Aorta (tissue), 5 donors: ENCODE data around the gene ARHGAP27. TPM values are rescaled to one million over a fixed set of nuclear protein-coding genes. Genes with fewer than 3 reads are reported as not detected.

Experiments
- ATAC-seq: fragments of 200-7000 bp; cut with Tn5 transposase; one replicate; pipeline ENCODE4 v1.9.1; 2022; ENCODE audit warnings: moderate library complexity; ENCODE audit not compliant: low FRiP score
- DNase-seq, 2 donors: peaks; one replicate each; pipeline ENCODE4 v3.0.0-alpha.2; 2020
- H3K27ac ChIP-seq, 2 donors: one replicate each; pipeline ENCODE4 v1.5.1; 2013; ENCODE audit warnings: low read length in 2 of 2, mild to moderate bottlenecking in 2 of 2, moderate library complexity in 2 of 2, control low read depth in 1 of 2, inconsistent platforms in 1 of 2, low read depth in 1 of 2
- H3K27me3 ChIP-seq, 2 donors: one replicate each; pipeline ENCODE4 v1.6.1; 2013; ENCODE audit warnings: control low read depth in 1 of 2, low read length in 1 of 2, mild to moderate bottlenecking in 1 of 2, moderate library complexity in 1 of 2; ENCODE audit not compliant: insufficient read depth in 2 of 2, control insufficient read depth in 1 of 2
- H3K36me3 ChIP-seq, 2 donors: one replicate each; pipeline ENCODE4 v1.6.1; 2013; ENCODE audit warnings: control low read depth in 1 of 2, low read length in 1 of 2, mild to moderate bottlenecking in 1 of 2; ENCODE audit not compliant: insufficient read depth in 2 of 2, control insufficient read depth in 1 of 2
- H3K4me1 ChIP-seq, 2 donors: one replicate each; pipeline ENCODE4 v1.6.1; 2013; ENCODE audit warnings: low read length in 2 of 2, control low read depth in 1 of 2, mild to moderate bottlenecking in 1 of 2, moderate library complexity in 1 of 2; ENCODE audit not compliant: insufficient read depth in 2 of 2, control insufficient read depth in 1 of 2
- H3K4me3 ChIP-seq, 2 donors: one replicate each; pipeline ENCODE4 v1.5.1; 2013; ENCODE audit warnings: low read length in 2 of 2, control low read depth in 1 of 2, mild to moderate bottlenecking in 1 of 2
- H3K9me3 ChIP-seq: one replicate; pipeline ENCODE4 v1.6.1; 2013; ENCODE audit warnings: mild to moderate bottlenecking, low read length; ENCODE audit not compliant: control insufficient read depth
- WGBS, 2 donors: extraction: QIAGEN DNeasy Blood & Tissue Kit; methylation state at CpG; one replicate each; pipeline ENCODE4 v1.1.7; 2013; 5-methylcytosine and 5-hydroxymethylcytosine counted together
- intact Hi-C, 2 donors: fragments of 100-400 bp; cut with DNase I; formaldehyde crosslinking; loops; one replicate each; pipeline versions ENCODE4 v1.14.2 to v1.15.0; 2022
- polyA plus RNA-seq, 2 donors: library from polyadenylated mRNA; stranded (reverse); fragments of 200-250 nt; gene quantifications; one replicate each; pipeline ENCODE4 v1.2.3, GENCODE V29; 2013
- total RNA-seq, 2 donors: library from RNA; stranded (reverse); fragmentation: NEBNext Ultra II Directional; extraction: Animal tissue kit (Norgen Biotek cat#: 25700); gene quantifications; one replicate each; pipeline ENCODE4 v1.2.1, GENCODE V29; 2021
- donor health status: healthy with polysubstance abuse.
- donor health status: Bipolar disorder and iron deficiency.
- donor health status: DM: no; HTN: no; CAD: no.
- donor health status: DM: no; HTN: no; CAD: no.
- donor health status: DM: yes; HTN: yes; CAD: no.

ARHGAP27 gene
- total and polyA plus RNA-seq, 4 donors, result 5.4 to 41.0 (median 13.6) TPM

DNA sequence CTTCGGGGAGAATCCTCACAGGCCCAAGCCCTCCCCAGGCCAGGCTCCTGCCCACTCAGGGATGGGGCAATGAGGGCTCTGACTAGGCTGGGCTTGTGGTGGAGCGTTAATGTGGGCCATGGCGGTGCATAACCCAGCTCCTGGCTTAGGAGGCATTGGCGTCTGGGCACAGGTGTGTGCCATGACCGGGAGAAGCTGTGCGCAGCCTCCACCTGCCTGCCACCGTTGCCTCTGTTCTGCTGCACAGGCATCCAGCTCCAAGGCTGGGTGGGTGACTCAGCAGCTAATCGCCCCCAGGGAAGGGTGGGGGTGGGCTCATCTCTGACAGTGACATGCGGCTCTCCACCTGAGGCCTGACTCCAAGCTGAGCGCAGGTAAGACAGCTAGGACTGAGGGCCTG lies 3.5 kb upstream of the ARHGAP27 start:
- 89 to 95% methylated on average over 10 of the region's 10 CpGs for WGBS, 2 donors

DNA sequence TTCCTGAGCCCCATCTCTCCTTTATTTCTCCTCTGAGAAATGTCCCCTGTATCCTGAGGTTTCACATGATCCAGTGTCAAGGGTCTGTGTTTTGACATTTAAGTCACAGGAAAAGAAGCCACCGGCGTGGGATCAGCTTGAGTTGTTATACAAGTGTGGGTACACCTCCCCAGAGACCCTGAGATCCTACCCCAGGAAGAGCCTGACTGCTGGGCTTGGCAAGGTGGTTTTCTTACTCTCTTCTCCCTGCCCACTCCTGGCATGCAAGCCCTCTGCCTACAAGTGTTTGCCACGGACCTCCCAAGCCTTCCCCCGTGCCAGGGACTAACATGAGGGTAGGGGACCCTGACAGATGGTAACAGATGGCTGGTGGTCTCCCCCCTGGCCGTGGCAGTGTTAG lies 2.8 kb upstream of the ARHGAP27 start:
- H3K4me3 ChIP-seq, result no peak overlapping the region
- no peak overlapping the region for H3K27ac ChIP-seq
- H3K9me3 ChIP-seq, result no peaks in the 10 kb centered on the region
- peaks cover 0 to 2% of the 10 kb centered on the region in 2 donors for H3K36me3 ChIP-seq
- DNase-seq, result peak in 1 of 2 donors; percentile 64
- intact Hi-C loops, result loop anchor here in 1 of 2 donors (10.0 kb wide), 1 partner anchor 51 kb away; no protein-coding TSS in a partner anchor
- ATAC-seq, result no peak
- WGBS, 2 donors, result 74 to 81% methylated on average over 5 of the region's 5 CpGs
- H3K27me3 ChIP-seq, result no peaks in the 10 kb centered on the region
- H3K4me1 ChIP-seq, result no peaks in the 10 kb centered on the region

More for the DNA sequence above, 3.5 kb upstream of the ARHGAP27 start:
- Histone ChIP-seq H3K27ac (no peak overlapping the region), H3K27me3 (no peaks in the 10 kb centered on the region), H3K4me3 (no peak overlapping the region), H3K36me3 (peaks cover 0 to 2% of the 10 kb centered on the region in 2 donors), H3K4me1 (no peaks in the 10 kb centered on the region), H3K9me3 (no peaks in the 10 kb centered on the region)
- intact Hi-C loops, result loop anchor here in 1 of 2 donors (10.0 kb wide), 1 partner anchor 51 kb away; no protein-coding TSS in a partner anchor
- DNase-seq, result peak in 1 of 2 donors; percentile 41
- ATAC-seq, result no peak

DNA sequence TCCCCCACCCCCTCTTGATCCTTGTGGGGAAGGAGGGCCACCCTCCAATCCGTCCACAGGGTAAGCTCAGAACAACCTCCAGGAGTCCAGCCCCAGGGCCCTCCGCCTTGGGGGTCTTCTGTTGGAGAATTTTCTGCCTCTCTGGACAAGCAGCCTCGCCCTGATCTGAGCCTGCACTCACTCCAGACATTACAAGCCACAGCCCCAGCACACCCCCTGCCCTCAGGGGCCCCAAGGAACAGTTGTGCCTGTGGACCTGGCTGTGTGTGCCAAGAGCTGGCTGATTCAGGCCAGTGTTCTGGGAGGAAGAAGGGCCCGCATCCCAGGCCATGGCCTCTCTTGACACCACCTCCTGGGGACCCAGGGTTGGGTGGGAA lies 477 bp upstream of the ARHGAP27 start:
- Histone ChIP-seq H3K4me3 (no peak overlapping the region), H3K27ac (no peak overlapping the region), H3K4me1 (no peaks in the 10 kb centered on the region), H3K36me3 (peaks cover 0 to 2% of the 10 kb centered on the region in 2 donors), H3K9me3 (no peaks in the 10 kb centered on the region), H3K27me3 (no peaks in the 10 kb centered on the region)
- WGBS, 2 donors, result 81 to 85% methylated on average over 4 of the region's 4 CpGs
- DNase-seq (peak in 1 of 2 donors; percentile 56), ATAC-seq (no peak)
- intact Hi-C loops, result loop anchor here in 1 of 2 donors (10.0 kb wide), 1 partner anchor 48 kb away; no protein-coding TSS in a partner anchor

DNA sequence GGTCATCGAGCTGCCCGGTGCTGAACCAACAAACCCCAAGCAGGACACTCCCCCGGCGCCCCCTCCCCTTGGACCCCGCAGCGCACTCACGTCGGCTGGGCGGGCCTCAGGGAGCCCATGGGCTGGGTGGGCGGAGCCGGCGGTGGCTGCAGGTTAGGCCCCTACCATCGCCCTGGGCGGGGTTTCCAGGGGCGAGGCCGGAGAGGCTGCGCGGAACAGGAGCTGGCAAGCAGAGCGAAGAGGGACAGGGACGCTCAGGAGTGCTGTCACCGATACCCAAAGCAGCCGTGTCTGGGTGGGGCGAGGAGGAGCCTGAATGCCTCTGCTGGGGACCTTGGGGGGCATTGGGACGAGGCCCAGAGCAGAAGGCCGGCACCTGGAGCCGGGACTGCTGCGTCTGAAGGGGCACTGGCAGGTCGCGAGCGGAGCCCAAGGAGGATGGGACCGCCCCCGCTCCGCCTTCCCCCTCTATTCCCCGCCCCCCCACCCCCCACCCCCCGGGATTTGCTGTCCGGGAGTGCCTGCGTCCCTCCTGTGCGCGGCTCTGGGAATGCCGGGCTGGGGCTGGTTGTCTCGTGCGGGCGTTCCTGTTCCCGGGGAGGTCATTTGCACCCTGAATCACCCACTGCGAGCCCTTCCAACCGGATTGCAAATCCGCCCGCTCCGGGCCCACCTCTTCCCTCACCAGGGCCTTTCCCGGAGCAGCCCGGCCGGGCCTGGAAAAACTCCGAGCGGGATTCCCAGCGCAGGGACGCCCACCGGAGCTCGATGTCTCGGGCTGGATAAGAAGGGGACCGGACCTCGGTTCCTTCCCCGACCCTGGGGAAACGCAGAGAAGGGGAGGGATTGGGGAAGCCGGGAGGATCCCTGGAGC lies 902 bp downstream of the ARHGAP27 start:
- Histone ChIP-seq H3K4me3 (peak overlapping the region in 1 of 2 donors; percentile 20), H3K27ac (no peak overlapping the region), H3K9me3 (no peaks in the 10 kb centered on the region), H3K4me1 (no peaks in the 10 kb centered on the region), H3K27me3 (no peaks in the 10 kb centered on the region), H3K36me3 (peaks cover 0 to 2% of the 10 kb centered on the region in 2 donors)
- DNase-seq, result peak; percentile 75 to 87
- 1% methylated on average over 47 to 64 of the region's 64 CpGs for whole genome bisulfite sequencing, 2 donors
- intact Hi-C loops, result loop anchor here in 1 of 2 donors (10.0 kb wide), 1 partner anchor 47 kb away; no protein-coding TSS in a partner anchor
- ATAC-seq, result peak; percentile 44

DNA sequence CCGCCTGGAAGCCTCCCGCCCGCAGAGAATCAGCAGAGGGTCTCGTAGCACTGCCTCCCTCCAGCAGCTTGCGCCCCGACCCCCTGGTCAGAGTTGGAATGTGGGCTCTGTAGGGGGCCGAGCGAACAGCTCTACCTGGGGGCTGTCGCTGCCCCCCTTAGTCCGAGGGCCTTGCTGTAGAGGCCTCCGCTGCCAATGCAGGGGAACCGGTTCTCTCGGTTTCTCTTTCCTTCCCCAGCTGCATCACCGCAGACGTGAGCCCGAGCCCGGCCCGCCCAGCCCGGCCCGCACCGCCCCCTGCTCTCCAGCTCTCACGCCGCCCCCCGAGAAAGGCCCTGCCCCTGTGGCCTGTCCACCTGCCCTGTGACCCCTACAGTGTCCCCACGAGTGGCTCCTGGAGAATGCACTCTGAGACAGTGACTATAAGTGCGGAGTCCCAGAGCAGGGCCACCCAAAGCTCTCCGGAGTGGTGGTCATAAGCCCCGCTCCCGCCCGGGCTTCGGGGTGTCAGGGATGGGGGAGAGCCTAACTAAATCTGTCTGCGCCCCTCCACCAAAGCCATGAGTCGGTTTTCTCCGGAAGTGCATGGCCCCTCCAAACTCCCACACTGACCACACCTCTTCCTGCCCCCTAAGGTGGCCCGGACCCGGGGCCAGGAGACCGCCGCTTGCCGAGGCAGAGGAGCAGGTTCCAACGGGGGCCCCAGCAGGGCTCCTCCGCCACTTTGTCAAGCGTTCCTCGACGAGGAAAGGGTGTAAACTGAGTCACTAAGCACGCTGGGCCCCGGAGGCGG lies 1.7 kb downstream of the ARHGAP27 start:
- Histone ChIP-seq H3K9me3 (no peaks in the 10 kb centered on the region), H3K27ac (no peak overlapping the region), H3K36me3 (no peaks in the 10 kb centered on the region), H3K4me3 (no peak overlapping the region), H3K27me3 (no peaks in the 10 kb centered on the region), H3K4me1 (no peaks in the 10 kb centered on the region)
- intact Hi-C loops, result loop anchor here in 1 of 2 donors (10.0 kb wide), 1 partner anchor 46 kb away; no protein-coding TSS in a partner anchor
- ATAC-seq (peak; percentile 2), DNase-seq (peak; percentile 54 to 79)
- 2 to 4% methylated on average over 41 to 47 of the region's 47 CpGs for WGBS, 2 donors

DNA sequence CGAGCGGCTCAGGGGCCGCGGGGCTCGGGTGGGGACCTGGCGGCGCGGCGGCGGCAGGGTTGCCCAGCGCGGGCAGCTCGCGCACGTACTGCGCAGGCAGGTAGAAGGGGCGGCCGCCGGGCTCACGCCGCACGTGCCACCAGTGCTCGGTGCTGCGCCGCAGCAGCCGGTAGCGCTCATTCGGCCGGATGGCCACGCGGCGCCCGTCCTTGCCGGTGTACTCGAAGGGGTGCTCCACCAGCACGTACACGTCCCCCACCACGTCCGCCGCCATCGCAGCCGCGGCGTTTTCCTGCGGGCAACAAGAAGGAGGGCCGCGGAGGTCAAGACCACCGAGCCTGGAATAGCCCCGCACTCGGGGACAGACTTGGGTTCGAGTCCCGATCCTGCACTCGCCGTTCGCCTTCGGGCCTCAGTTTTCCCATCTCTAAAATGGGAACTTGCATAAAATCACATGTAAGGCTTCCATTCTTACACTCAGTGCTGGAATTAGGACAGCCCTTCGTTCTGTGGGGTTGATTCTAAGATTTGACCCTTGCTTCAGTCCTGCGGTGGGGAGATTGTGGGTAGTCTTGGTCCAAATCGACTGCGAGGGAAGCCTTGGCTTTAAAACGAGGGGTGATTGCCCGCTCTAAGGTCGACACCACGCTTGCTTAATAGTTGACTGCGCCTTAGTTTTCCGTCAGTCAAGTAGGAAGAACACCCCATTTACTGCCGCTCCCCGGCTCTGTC lies 2.5 kb downstream of the ARHGAP27 start:
- 11 to 14% methylated on average over 62 to 68 of the region's 68 CpGs for WGBS, 2 donors
- H3K4me1 ChIP-seq, result no peaks in the 10 kb centered on the region
- no peak for ATAC-seq
- H3K27ac ChIP-seq, result no peak overlapping the region
- no peaks in the 10 kb centered on the region for H3K27me3 ChIP-seq
- peak in 1 of 2 donors; percentile 47 for DNase-seq
- H3K9me3 ChIP-seq, result no peaks in the 10 kb centered on the region
- H3K4me3 ChIP-seq, result no peak overlapping the region
- intact Hi-C loops, result loop anchor here in 1 of 2 donors (10.0 kb wide), 1 partner anchor 45 kb away; no protein-coding TSS in a partner anchor
- no peaks in the 10 kb centered on the region for H3K36me3 ChIP-seq

DNA sequence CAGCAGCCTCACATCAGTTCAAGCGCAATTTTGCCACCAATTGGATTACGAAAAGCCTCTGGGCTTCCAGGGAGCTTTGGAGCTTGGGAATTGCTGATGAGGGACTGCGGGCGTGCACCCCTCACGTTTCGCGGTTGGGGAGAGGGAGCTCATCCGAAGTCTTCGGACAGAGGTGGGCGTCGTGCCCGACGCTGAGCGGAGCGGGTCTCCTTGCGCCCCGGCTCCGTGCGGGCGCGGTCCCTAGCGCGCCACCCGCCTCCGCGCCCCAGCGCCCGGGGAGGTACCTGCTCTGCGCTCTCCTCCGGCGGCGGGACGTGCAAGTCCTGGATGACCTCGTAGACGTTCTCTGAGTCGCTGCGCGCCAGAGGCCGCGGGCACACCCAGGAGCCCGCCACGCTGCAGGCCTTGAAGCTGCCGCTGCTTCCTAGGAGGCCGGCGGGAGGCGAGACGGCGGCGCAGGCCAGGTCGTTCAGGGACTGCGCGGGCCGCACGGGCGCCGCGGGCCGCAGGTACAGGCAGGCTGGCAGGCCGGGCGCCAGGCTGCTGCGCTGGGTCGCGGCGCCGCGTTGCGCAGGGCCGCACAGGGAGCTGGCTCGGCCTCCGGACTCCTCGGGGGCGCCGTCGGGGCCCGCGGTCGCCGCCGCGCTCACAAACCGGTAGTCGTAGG lies 3.2 kb downstream of the ARHGAP27 start:
- no peaks in the 10 kb centered on the region for H3K36me3 ChIP-seq
- intact Hi-C loops, result loop anchor here in 1 of 2 donors (10.0 kb wide), 1 partner anchor 45 kb away; no protein-coding TSS in a partner anchor
- no peaks in the 10 kb centered on the region for H3K9me3 ChIP-seq
- no peak overlapping the region for H3K4me3 ChIP-seq
- no peak overlapping the region for H3K27ac ChIP-seq
- no peaks in the 10 kb centered on the region for H3K4me1 ChIP-seq
- WGBS, 2 donors, result 10 to 11% methylated on average over 63 to 82 of the region's 82 CpGs
- DNase-seq (peak; percentile 43 to 75), ATAC-seq (no peak)
- no peaks in the 10 kb centered on the region for H3K27me3 ChIP-seq
